OCI-LY3 (cell line): ENCODE results near the gene EXOC4.

Source experiments
- EZH2phosphoT487 ChIP-seq: fragments of 200-600 bp; shearing (Covaris generic); IDR thresholded peaks from 2 replicates; pipeline ENCODE4 v1.6.1; 2018; ENCODE audit warnings: antibody characterized with exemption, mixed run types, low read depth
- TF ChIP-seq, protein P1 (sequence below): fragments of 200-600, 300-600 bp; sonication (generic); IDR thresholded peaks from 2 replicates; pipeline ENCODE4 v1.5.1; 2014; ENCODE audit warnings: antibody characterized with exemption, low read length, low read depth

GRCh38 chr7:133629701-133630100, 376.8 kb downstream of the EXOC4 start:
- TF ChIP-seq, protein P1, sequence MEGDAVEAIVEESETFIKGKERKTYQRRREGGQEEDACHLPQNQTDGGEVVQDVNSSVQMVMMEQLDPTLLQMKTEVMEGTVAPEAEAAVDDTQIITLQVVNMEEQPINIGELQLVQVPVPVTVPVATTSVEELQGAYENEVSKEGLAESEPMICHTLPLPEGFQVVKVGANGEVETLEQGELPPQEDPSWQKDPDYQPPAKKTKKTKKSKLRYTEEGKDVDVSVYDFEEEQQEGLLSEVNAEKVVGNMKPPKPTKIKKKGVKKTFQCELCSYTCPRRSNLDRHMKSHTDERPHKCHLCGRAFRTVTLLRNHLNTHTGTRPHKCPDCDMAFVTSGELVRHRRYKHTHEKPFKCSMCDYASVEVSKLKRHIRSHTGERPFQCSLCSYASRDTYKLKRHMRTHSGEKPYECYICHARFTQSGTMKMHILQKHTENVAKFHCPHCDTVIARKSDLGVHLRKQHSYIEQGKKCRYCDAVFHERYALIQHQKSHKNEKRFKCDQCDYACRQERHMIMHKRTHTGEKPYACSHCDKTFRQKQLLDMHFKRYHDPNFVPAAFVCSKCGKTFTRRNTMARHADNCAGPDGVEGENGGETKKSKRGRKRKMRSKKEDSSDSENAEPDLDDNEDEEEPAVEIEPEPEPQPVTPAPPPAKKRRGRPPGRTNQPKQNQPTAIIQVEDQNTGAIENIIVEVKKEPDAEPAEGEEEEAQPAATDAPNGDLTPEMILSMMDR = no peak
- TF ChIP-seq EZH2phosphoT487 = no peak
